ENCODE results near the gene CELF4. TPM values are rescaled to one million over a fixed set of nuclear protein-coding genes. Genes with fewer than 3 reads are reported as not detected.
"Not testable (repeated sequence)": the region's sequence is repeated elsewhere in the genome, so short reads cannot be mapped to it uniquely, and the experiment has no call there.

Gene CELF4
- total RNA-seq, 1 donor from 2014 or later = 2.3 TPM

- Mint-ChIP-seq H3K4me3 (no peak overlapping the region), H3K27me3 (ENCODE audit: low read depth) (peaks cover 89% of the 10 kb centered on the region), H3K36me3 (no peaks in the 10 kb centered on the region), H3K9me3 (no peaks in the 10 kb centered on the region), H3K4me1 (no peaks in the 10 kb centered on the region), H3K27ac (no peak overlapping the region)
- no peak for DNase-seq (ENCODE audit: low spot score in 2 of 2, unreplicated experiment in 2 of 2)
- no peak for TF ChIP-seq CTCF (IDR thresholded peaks at IDR 0.05; ENCODE audit: unreplicated experiment)
Measured at GRCh38 chr18:37362158-37362890, 203.3 kb downstream of the CELF4 start.

- Mint-ChIP-seq H3K27ac (no peak overlapping the region), H3K27me3 (ENCODE audit: low read depth) (peaks cover 81% of the 10 kb centered on the region), H3K9me3 (no peaks in the 10 kb centered on the region), H3K36me3 (no peaks in the 10 kb centered on the region), H3K4me1 (no peaks in the 10 kb centered on the region), H3K4me3 (no peak overlapping the region)
- DNase-seq (ENCODE audit: low spot score in 2 of 2, unreplicated experiment in 2 of 2) = no peak
- no peak for TF ChIP-seq CTCF (IDR thresholded peaks at IDR 0.05; ENCODE audit: unreplicated experiment)
Measured at GRCh38 chr18:37361335-37362157, 204.1 kb downstream of the CELF4 start.

DNA sequence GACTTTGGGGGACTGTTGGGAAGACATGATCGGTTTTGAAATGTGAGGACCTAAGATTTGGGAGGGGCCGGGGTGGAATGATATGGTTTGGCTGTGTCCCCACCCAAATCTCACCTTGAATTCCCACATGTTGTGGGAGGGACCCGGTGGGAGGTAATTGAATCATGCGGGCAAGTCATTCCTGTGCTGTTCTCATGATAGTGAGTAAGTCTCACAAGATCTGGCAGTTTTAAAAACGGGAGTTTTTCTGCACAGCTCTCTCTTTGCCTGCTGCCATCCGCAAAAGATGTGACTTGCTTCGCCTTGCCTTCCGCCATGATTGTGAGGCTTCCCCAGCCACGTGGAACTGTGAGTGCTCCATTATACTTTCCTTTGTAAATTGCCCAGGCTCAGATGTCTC lies 207.5 kb downstream of the CELF4 start:
- peaks cover 50% of the 10 kb centered on the region for H3K27me3 Mint-ChIP-seq (ENCODE audit: low read depth)
- H3K27ac Mint-ChIP-seq; H3K4me1 Mint-ChIP-seq; DNase-seq (ENCODE audit: low spot score in 2 of 2, unreplicated experiment in 2 of 2); H3K36me3 Mint-ChIP-seq; H3K4me3 Mint-ChIP-seq; H3K9me3 Mint-ChIP-seq: not testable (repeated sequence)

DNA sequence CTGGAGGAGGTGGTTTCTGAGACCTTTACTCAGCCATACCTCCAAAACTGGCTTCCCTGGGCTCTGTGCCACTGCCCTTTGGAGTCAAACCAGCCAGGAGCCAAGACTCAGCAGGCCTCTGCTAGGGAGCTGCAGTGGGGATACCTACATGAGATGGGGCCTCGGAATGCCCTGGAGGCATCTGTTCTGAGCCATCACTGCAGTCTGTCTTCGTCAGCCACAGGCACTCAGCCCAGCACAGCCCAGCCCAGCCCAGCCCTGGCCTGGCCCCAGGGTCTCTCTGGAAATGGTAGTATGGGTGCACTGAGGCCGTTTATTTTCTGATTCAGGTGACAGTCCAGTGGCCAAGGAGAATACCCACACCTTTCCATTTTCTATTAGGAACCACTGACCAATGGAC lies 209.8 kb downstream of the CELF4 start:
- no peaks in the 10 kb centered on the region for H3K4me1 Mint-ChIP-seq
- DNase-seq (ENCODE audit: low spot score in 2 of 2, unreplicated experiment in 2 of 2) = no peak
- H3K36me3 Mint-ChIP-seq = no peaks in the 10 kb centered on the region
- no peaks in the 10 kb centered on the region for H3K9me3 Mint-ChIP-seq
- H3K27ac Mint-ChIP-seq = no peak overlapping the region
- H3K27me3 Mint-ChIP-seq (ENCODE audit: low read depth) = peaks cover 40% of the 10 kb centered on the region
- H3K4me3 Mint-ChIP-seq = no peak overlapping the region
- no peak for TF ChIP-seq CTCF (IDR thresholded peaks at IDR 0.05; ENCODE audit: unreplicated experiment)

GRCh38 chr18:37351110-37351509 lies 214.5 kb downstream of the CELF4 start:
- Mint-ChIP-seq H3K36me3 (no peaks in the 10 kb centered on the region), H3K4me1 (no peaks in the 10 kb centered on the region), H3K9me3 (no peaks in the 10 kb centered on the region), H3K4me3 (no peak overlapping the region), H3K27me3 (ENCODE audit: low read depth) (peaks cover 29% of the 10 kb centered on the region), H3K27ac (no peak overlapping the region)
- no peak for DNase-seq (ENCODE audit: low spot score in 2 of 2, unreplicated experiment in 2 of 2)
- no peak for TF ChIP-seq CTCF (IDR thresholded peaks at IDR 0.05; ENCODE audit: unreplicated experiment)

DNA sequence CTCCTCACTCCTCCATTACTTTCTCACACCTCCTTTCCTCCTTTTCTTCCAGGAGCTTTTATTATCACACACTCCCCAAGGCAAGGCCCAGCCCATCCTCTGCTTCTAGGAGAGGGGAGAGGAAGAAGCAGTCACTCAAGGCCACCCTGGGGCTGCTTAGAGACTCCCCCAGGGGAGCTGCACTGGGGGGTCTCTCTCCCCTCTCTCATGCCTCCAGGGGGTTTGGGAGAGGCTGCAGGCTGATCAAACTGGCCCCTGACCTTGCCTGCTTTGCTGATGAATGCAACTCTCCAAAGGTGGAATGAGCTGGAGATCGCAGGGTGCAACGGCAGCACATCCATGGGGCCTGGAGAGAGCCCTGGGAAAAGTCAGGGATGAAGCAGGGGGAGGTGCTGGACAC lies 216.9 kb downstream of the CELF4 start:
- no peaks in the 10 kb centered on the region for H3K36me3 Mint-ChIP-seq
- DNase-seq (ENCODE audit: low spot score in 2 of 2, unreplicated experiment in 2 of 2) = no peak
- TF ChIP-seq CTCF (IDR thresholded peaks at IDR 0.05; ENCODE audit: unreplicated experiment) = no peak
- H3K4me1 Mint-ChIP-seq = no peaks in the 10 kb centered on the region
- H3K4me3 Mint-ChIP-seq = no peak overlapping the region
- peaks cover 52% of the 10 kb centered on the region for H3K27me3 Mint-ChIP-seq (ENCODE audit: low read depth)
- no peak overlapping the region for H3K27ac Mint-ChIP-seq
- H3K9me3 Mint-ChIP-seq = no peaks in the 10 kb centered on the region

Measured in mesothelial cell of epicardium (in vitro differentiated cells).